Right hindlimb (tissue), 1 donor: ENCODE measurements around the gene NOL4L.

Experiments used
- DNase-seq: peaks from one replicate; pipeline ENCODE4 v3.0.0-alpha.2; 2018

The NOL4L gene

GRCh38 chr20:32585011-32585585 is at the start of gene NOL4L:
Gene NOL4L (minus strand): TSS chr20:32585333. CDS start chr20:32584890, 443 bp downstream.
- peak; percentile 55 for DNase-seq

- no peak for DNase-seq
Observed at GRCh38 chr20:32634041-32634805, 49.1 kb upstream of the NOL4L start.

DNA sequence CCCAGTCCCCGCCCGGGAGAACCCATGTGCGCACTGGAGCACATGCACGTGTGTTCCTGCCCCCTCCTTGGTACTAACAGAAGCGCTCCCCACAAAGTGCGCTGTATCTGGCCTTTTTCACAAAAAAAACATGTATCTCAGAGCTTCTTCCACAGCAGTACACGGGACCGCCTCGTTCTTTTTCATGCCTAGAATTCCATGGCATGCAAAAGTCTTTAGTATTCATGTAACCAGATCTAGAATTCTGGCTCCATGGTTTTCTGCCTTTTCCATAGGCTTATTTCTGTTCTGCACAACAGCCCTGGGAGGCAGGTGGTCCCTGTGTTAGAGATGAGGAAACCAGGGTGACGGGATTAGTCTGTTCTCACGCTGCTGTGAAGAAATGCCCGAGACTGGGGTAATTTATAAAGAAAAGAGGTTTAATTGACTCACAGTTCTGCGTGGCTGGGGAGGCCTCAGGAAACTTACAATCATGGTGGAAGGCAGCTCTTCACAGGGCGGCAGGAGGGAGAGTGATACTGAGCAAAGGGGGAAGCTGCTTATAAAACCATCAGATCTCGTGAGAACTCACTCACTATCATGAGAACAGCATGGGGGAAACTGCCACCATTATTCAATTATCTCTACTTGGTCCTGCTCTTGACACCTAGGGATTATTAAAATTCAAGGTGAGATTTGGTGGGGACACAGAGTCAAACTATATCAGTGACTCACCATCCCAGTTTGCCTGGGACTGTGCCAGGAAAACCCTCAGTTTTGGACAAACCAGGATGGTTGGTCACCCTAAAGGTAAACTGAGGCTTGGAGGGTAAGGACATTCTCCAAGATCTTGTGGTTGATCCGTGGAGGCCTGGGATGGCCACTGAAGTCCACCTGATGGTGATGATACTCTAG is 47.6 kb upstream of the NOL4L start:
- DNase-seq = no peak

GRCh38 chr20:32631933-32632460 is 46.9 kb upstream of the NOL4L start:
- DNase-seq = no peak

DNA sequence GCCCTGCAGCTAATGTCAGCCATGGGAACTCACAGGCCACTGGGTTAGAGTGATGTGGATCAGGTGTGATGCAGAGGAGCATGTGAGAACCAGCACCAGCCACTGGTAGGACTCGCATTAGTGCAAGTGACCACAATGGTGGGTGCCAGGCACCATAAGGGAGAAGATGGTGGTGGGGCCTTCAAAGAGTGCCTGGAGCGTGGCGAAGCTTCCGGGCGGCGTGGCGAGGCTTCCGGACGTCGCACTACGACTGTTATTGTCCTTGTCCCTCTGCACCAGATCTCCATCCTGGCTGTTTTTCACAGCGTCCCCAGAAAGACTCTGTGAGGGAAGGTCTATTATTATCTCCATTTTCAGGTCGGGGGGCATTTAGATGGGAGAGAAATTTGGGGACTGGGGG is 44.7 kb upstream of the NOL4L start:
- DNase-seq = no peak

DNA sequence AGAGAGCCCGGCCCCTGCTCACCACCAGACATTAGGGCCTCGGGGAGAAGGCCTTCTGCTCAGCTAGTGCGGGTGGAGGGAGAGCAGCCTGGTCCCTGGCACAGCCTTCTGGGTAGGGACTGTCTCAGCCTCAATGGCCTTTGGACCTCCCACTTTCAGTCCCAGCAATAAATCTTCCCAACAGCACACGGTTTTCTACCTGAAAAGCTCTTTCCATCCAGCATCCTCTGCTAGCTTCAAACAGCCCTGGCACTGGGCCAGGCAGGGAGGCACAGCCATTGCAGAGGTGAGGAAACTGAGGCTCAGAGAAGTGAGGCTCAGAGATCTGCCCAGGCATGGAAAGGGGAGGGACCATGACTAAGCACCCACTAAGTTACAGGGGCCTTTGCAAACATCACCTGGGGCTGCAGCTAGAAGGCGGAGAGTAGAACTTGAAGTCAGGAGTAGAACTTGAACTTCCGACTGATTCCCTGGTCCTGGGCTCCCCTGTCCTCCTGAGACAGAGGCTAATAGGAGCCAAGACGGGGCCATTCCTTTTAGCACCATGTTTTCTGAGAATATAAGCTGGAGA is 43.9 kb upstream of the NOL4L start:
- DNase-seq = no peak

DNA sequence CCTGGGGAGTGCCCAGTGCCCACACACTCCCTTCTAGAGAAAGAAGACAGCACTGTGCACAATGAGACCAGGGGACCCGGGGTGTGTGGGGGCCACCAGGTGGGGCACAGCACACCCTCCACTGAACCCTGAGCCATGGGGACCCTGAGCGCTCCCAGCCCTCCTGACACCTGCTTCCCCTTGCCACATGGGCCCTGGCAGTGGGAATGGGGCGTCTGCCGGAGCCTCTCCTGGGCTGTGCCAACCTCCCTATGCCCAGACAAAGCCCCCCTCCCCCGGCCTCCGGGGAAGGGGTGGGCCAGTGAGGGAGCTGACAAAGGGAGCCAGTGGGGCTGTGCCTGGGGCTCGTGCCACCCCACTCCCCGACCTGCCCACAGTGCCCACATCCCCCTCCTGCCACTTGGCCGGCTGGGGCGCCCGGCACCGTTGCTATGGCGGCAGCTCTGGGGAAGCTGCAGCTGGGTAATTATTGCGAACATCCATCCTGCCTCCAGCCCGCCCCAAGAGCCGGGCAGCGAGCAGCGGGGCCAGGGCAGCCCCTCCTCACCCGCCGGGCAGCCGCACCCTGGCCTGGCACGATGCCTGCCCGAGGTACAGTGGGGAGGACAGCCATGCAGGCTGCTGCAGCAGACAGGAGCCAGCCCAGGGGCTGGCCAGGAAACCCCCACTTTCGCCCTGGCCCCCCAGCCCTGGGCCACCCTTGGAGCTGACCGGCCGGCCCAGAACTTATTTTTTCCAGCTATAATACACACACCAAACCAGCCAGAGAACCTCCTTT is 41.9 kb upstream of the NOL4L start:
- DNase-seq = peak; percentile 69

- no peak for DNase-seq
Observed at GRCh38 chr20:32626407-32626806, 41.3 kb upstream of the NOL4L start.

- no peak for DNase-seq
Observed at GRCh38 chr20:32625996-32626395, 40.9 kb upstream of the NOL4L start.

- DNase-seq = no peak
Observed at GRCh38 chr20:32624687-32625345, 39.7 kb upstream of the NOL4L start.

DNA sequence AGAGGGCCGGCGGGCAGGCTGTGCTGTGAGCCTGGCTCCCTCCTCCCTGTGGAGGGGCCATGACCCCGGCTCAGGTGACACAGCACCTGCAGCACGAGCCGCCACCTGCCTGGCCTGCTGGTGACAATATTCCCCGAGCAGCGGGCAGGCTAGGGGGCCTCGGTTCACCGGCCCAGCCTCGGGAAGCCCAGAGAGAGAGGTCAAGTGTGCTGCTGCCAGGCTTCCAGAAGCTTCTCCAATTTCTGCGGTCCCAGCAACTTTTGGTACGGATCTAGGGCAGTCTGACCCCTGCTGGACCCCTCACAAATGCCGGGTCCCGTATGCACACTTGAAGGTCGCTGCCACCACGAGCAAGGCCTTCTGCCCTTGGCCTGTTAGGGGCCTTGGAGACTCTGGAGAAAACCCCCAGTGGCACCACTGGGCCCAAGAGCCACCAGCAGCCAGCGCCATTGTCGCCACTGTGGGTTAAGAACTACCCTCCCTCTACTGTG is 38.6 kb upstream of the NOL4L start:
- no peak for DNase-seq

- no peak for DNase-seq
Observed at GRCh38 chr20:32622585-32623468, 37.7 kb upstream of the NOL4L start.

- DNase-seq = no peak
Observed at GRCh38 chr20:32621891-32622584, 36.9 kb upstream of the NOL4L start.

DNA sequence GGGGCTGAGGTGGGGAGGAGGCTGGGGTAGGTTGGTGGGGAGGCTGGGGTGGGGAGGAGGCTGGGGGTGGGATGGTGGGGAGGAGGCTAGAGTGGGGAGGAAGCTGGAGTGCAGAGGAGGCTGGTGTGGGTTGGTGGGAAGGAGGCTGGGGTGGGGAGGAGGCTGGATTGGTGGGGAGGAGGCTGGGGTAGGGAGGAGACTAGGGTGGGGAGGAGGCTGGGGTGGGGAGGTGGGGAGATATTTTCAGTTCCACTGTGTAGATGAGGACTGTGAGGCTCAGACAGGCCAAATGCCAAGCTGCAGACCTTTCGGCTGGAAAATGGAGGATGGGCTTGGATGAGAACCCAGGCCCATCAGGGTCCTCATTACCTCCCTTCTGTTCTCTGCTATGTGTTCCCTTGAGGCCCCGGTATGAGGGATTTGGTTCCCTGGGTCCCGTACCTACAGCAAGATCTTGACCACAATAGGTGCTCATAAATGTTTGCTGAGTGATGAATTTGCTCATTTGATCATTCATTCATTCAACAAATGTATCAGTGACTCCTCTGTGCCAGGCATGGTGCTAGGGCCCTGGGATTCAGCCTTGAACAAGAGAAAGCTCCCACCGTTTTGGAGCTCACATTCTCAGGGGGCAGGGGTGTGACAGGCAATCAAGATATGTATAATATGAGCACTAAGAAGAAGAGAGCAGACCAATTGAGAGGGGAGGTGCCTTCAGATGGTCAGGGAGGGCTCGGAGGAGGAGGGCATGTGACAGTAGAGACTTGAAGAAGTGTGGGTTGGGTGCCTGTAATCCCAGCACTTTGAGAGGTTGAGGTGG is 36.1 kb upstream of the NOL4L start:
- no peak for DNase-seq

DNA sequence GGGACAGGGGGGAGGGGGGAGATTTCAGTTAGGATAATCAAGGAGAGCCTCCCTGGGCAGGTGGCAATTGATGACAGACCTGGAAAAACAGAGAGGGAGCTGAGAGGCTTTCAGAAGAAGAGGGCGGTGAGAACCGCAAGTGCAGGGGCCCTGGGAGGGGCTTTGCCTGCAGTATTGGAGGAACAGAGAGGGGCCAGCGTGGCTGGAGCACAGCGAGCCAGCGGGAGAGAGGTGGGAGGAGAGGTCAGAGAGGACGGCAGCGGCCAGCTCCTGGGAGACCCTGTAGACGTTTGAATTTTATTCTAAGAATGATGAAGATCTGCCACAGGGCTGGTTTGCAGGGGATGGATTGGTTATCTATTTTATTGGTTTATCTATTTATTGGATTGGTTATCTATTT is 34.5 kb upstream of the NOL4L start:
- no peak for DNase-seq

GRCh38 chr20:32614772-32615171 is 29.6 kb upstream of the NOL4L start:
- DNase-seq = no peak

- no peak for DNase-seq
Observed at GRCh38 chr20:32614303-32614702, 29.2 kb upstream of the NOL4L start.

DNA sequence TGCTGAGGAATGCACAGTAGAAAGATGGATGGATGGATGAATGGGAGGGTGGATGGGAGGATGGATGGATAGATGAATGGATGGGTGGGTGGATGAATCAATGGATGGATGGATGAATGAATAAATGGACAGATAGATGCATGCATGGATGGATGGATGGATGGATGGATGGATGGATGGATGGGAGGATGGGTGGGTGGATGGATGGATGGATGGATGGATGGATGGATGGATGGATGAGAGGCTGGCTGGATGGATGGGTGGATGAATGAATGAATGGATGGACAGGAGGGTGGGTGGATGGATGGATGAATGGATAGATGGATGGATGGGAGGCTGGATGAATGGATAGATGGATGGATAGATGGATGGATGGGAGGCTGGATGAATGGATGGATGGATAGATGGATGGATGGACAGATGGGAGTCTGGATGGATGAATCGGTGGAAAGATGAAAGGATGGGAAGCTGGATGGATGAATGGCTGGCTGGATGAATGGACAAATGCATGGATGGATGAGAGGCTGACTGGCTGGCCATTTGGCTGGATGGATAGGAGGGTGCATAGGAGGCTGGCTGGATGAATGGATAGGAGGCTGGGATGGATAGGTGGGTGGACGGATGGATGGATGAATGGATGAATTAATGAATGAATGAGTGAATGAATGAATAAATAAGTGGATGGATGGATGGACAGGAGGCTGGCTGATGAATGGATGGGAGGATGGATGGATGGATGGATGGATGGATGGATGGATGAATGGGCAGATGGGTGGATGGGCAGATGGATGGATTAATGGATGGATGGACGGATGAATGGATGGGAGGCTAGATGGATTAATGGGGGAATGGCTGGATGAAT is 28.3 kb upstream of the NOL4L start:
- DNase-seq = no peak
